HepG2 (cell line): Measurements from ENCODE around the gene RGL3. TPM values are rescaled to one million over a fixed set of nuclear protein-coding genes. Genes with fewer than 3 reads are reported as not detected.

Source experiments
- ARID5B ChIP-seq: IDR thresholded peaks from 2 replicates; pipeline ENCODE4 v1.4.0; 2020; ENCODE audit warnings: mild to moderate bottlenecking, missing genetic modification reagents
- CENPX ChIP-seq: sonication (generic); formaldehyde crosslinking; IDR thresholded peaks from 2 replicates; pipeline ENCODE4 v1.9.0; 2021; ENCODE audit warnings: mild to moderate bottlenecking, missing genetic modification reagents, moderate library complexity
- CHCHD3 ChIP-seq: sonication (generic); formaldehyde crosslinking; IDR thresholded peaks from 2 replicates; pipeline ENCODE4 v1.8.0; 2022; ENCODE audit warnings: mild to moderate bottlenecking, missing genetic modification reagents, moderate library complexity
- CHD2 ChIP-seq: IDR thresholded peaks from 2 replicates; pipeline ENCODE4 v1.6.1; 2011; ENCODE audit warnings: low read depth, low read length, improper control_type of control experiment
- HES4 ChIP-seq: sonication (generic); formaldehyde crosslinking; IDR thresholded peaks from 2 replicates; pipeline ENCODE4 v1.9.0; 2021; ENCODE audit warnings: mild to moderate bottlenecking, missing genetic modification reagents, borderline replicate concordance
- KLF11 ChIP-seq: IDR thresholded peaks from 2 replicates; pipeline ENCODE4 v1.6.1; 2016; ENCODE audit warnings: missing compliant biosample characterization
- LCORL ChIP-seq, 2 experiments: fragments of 450-650 bp in 1 of 2; sonication (generic) in 1 of 2; formaldehyde crosslinking in 1 of 2; IDR thresholded peaks; 2 replicates each; pipeline versions ENCODE4 v1.5.0 to v1.6.1; 2017 to 2020; ENCODE audit warnings: antibody characterized with exemption in 1 of 2, missing genetic modification reagents in 1 of 2
- MAFF ChIP-seq: IDR thresholded peaks from 2 replicates; pipeline ENCODE4 v1.6.1; 2011; ENCODE audit warnings: low read depth, low read length, improper control_type of control experiment
- MAFG ChIP-seq: sonication (generic); formaldehyde crosslinking; IDR thresholded peaks from 2 replicates; pipeline ENCODE4 v1.5.1; 2020; ENCODE audit warnings: mild to moderate bottlenecking, missing genetic modification reagents
- MAZ ChIP-seq, 2 experiments: sonication (generic) in 1 of 2; formaldehyde crosslinking in 1 of 2; IDR thresholded peaks; 2 replicates each; pipeline versions ENCODE4 v1.5.0 to v1.6.1; 2012 to 2020; ENCODE audit warnings: low read depth in 2 of 2, mild to moderate bottlenecking in 2 of 2, borderline replicate concordance in 1 of 2, improper control_type of control experiment in 1 of 2, low read length in 1 of 2, missing genetic modification reagents in 1 of 2, moderate library complexity in 1 of 2
- MIER2 ChIP-seq: IDR thresholded peaks from 2 replicates; pipeline ENCODE4 v1.6.1; 2016; ENCODE audit warnings: missing biosample characterization, missing genetic modification reagents
- MIER3 ChIP-seq: IDR thresholded peaks from 2 replicates; pipeline ENCODE4 v1.6.1; 2016; ENCODE audit warnings: missing compliant biosample characterization, borderline replicate concordance
- PCBP1 ChIP-seq: fragments of 200-400 bp; formaldehyde crosslinking; IDR thresholded peaks from 2 replicates; pipeline ENCODE4 v1.6.1; 2017; ENCODE audit warnings: mild to moderate bottlenecking, low read depth, low read length, borderline replicate concordance
- RNF2 ChIP-seq: fragments of 450-650 bp; conservative IDR thresholded peaks from 2 replicates; pipeline ENCODE4 v1.6.1; 2016; ENCODE audit warnings: low read depth
- SIX4 ChIP-seq: sonication (generic); formaldehyde crosslinking; IDR thresholded peaks from 2 replicates; pipeline ENCODE4 v1.4.0; 2020; ENCODE audit warnings: missing genetic modification reagents
- SP1 ChIP-seq, 2 experiments: fragments of 450-650 bp in 1 of 2; sonication (generic) in 1 of 2; formaldehyde crosslinking in 1 of 2; IDR thresholded peaks; 2 replicates each; pipeline versions ENCODE4 v1.4.0 to v1.6.1; 2016 to 2020; ENCODE audit warnings: missing genetic modification reagents in 1 of 2
- TCF12 ChIP-seq, 2 experiments: fragments of 450-650 bp in 1 of 2; sonication (generic) in 1 of 2; formaldehyde crosslinking in 1 of 2; IDR thresholded peaks; 2 replicates each; pipeline versions ENCODE4 v1.6.1 to v1.8.0; 2017 to 2022; ENCODE audit warnings: antibody characterized with exemption in 1 of 2, mild to moderate bottlenecking in 1 of 2, missing genetic modification reagents in 1 of 2, moderate library complexity in 1 of 2
- ZBTB38 ChIP-seq: sonication (generic); formaldehyde crosslinking; IDR thresholded peaks from 2 replicates; pipeline ENCODE4 v1.5.1; 2020; ENCODE audit warnings: mild to moderate bottlenecking, missing genetic modification reagents
- ZNF530 ChIP-seq: sonication (generic); formaldehyde crosslinking; IDR thresholded peaks from 2 replicates; pipeline ENCODE4 v1.5.0; 2020; ENCODE audit warnings: low read depth, mild to moderate bottlenecking, missing genetic modification reagents
- ZNF703 ChIP-seq: sonication (generic); formaldehyde crosslinking; IDR thresholded peaks from 2 replicates; pipeline ENCODE4 v1.5.1; 2020; ENCODE audit warnings: missing genetic modification reagents, mild to moderate bottlenecking, moderate library complexity, borderline replicate concordance
- ZNF749 ChIP-seq: sonication (generic); formaldehyde crosslinking; IDR thresholded peaks from 2 replicates; pipeline ENCODE4 v1.8.0; 2022; ENCODE audit warnings: mild to moderate bottlenecking, missing genetic modification reagents, moderate library complexity, borderline replicate concordance
- polyA plus RNA-seq, 8 experiments: library from polyadenylated mRNA; depleted of rRNA in 3 of 8; stranded (reverse) in 7 of 8; unstranded in 1 of 8; fragments of >200 nt; fragmentation: Illumina TruSeq in 4 of 8; extraction: Trizol in 4 of 8; gene quantifications; 2 replicates each; pipeline versions ENCODE4 v1.2.1 to v1.2.3, GENCODE V29; 2011 to 2016; ENCODE audit warnings: low read depth in 4 of 8, missing spikeins in 1 of 8, mixed read lengths in 1 of 8; ENCODE audit not compliant: insufficient read depth in 1 of 8
- total RNA-seq, 5 experiments: library from RNA; depleted of rRNA; stranded (reverse); fragments of >200 nt; fragmentation: Illumina TruSeq; extraction: Trizol; gene quantifications; 2 replicates each; pipeline ENCODE4 v1.2.3, GENCODE V29; 2016; ENCODE audit warnings: low read depth in 1 of 5
- TF ChIP-seq, protein P1 (sequence below): IDR thresholded peaks from 2 replicates; pipeline ENCODE4 v1.6.1; 2016
- TF ChIP-seq, protein P2 (sequence below): sonication (generic); formaldehyde crosslinking; IDR thresholded peaks from 2 replicates; pipeline ENCODE4 v1.5.1; 2020; ENCODE audit warnings: missing genetic modification reagents, mild to moderate bottlenecking, borderline replicate concordance

RGL3 gene
- total and polyA plus RNA-seq, 2 of the 13 experiments (the other 11 are each of a cell fraction or from before 2014, with no cell fraction given): 4.2 to 7.6 TPM

DNA sequence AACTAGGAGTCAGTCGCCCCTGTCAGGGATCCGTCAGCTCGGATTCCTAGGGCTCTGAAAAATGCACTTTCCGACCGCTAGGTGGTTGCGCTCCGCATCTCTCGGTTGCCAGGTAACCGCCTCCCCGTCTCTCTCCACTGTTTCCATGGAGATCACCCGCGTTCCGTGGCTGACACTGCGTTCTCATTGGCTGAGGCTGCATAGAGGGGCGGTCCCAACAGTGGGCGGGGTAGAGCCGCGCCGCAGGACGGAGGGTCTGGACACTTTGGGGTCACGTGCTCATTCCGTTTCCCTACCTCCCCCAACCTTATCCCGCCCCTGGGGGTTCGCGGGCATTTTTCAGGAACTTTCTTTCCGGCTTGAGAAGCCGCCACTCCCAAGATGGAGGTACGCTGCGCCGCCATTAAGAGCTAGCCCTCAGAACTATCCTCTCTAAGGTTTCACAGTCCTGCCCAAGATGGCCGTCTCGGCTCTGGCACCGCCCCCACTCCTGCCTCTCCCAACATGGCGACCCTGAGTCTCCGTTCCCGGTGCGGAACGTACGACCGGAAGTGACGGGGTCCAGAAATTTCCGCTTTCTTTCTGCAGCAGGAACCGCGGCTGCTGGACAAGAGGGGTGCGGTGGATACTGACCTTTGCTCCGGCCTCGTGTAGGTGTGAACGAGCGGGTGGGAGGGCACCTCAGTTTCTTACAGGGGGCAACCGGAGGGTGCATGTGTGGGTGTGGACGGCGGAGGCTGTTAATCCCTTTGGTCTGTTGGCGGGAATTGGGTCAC, 16.1 kb upstream of the RGL3 start, which contains the start of the genes ODAD3 and PRKCSH (continued):
- TF ChIP-seq LCORL (IDR thresholded peaks at IDR 0.05) (no peak), LCORL (CRISPR knock-in tag; IDR thresholded peaks at IDR 0.05) (peak; percentile 78), MIER3 (CRISPR knock-in tag) (peak; percentile 81; the same call in 1 of the 2 replicates), RNF2 (no peak), MAFG (CRISPR knock-in tag) (no peak), PCBP1 (no peak), MIER2 (CRISPR knock-in tag) (0 out of 2 replicates have a peak, but pooled peaks have one; percentile 24), HES4 (CRISPR knock-in tag) (no peak), ZNF703 (CRISPR knock-in tag) (no peak), ZNF530 (no peak), ARID5B (CRISPR knock-in tag) (peak; percentile 44; the same call in 1 of the 2 replicates), CHCHD3 (CRISPR knock-in tag) (no peak), ZNF749 (CRISPR knock-in tag) (0 out of 2 replicates have a peak, but pooled peaks have one; percentile 65), KLF11 (CRISPR knock-in tag) (no peak), MAFF (no peak), CENPX (CRISPR knock-in tag) (no peak), MAZ (IDR thresholded peaks at IDR 0.05; ENCODE audit: borderline replicate concordance, low read depth, low read length) (peak; percentile 75; the same call in 1 of the 2 replicates), MAZ (CRISPR knock-in tag; IDR thresholded peaks at IDR 0.05; ENCODE audit: low read depth) (peak; percentile 78), SP1 (IDR thresholded peaks at IDR 0.05) (no peak), SP1 (CRISPR knock-in tag; IDR thresholded peaks at IDR 0.05) (peak; percentile 63), CHD2 (no peak), TCF12 (IDR thresholded peaks at IDR 0.05) (no peak), TCF12 (CRISPR knock-in tag; IDR thresholded peaks at IDR 0.05) (no peak), ZBTB38 (CRISPR knock-in tag) (peak; percentile 69), SIX4 (CRISPR knock-in tag) (peak; percentile 9; the same call in 1 of the 2 replicates)
- TF ChIP-seq, protein P1, sequence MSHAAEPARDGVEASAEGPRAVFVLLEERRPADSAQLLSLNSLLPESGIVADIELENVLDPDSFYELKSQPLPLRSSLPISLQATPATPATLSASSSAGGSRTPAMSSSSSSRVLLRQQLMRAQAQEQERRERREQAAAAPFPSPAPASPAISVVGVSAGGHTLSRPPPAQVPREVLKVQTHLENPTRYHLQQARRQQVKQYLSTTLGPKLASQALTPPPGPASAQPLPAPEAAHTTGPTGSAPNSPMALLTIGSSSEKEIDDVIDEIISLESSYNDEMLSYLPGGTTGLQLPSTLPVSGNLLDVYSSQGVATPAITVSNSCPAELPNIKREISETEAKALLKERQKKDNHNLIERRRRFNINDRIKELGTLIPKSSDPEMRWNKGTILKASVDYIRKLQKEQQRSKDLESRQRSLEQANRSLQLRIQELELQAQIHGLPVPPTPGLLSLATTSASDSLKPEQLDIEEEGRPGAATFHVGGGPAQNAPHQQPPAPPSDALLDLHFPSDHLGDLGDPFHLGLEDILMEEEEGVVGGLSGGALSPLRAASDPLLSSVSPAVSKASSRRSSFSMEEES (CRISPR knock-in tag): peak; percentile 56
- TF ChIP-seq, protein P2, sequence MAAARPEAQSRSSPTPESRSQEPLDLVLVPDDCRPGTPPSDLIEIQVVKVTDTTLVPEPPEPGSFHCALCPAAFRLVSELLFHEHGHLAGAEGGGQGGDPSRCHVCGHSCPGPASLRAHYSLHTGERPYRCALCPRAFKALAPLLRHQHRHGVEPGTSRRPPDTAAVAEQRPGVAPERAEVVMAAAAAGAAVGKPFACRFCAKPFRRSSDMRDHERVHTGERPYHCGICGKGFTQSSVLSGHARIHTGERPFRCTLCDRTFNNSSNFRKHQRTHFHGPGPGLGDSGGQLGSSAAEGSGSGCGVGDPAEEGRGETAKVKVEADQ (CRISPR knock-in tag): peak; percentile 87
